K562 (cell line): ENCODE measurements around the gene PPAT. TPM values are rescaled to one million over a fixed set of nuclear protein-coding genes. Genes with fewer than 3 reads are reported as not detected.

ENCODE experiments used
- ATAC-seq: fragments of 200-7000 bp; cut with Tn5 transposase; 3 replicates; pipeline ENCODE4 v1.9.1; 2020; ENCODE audit warnings: moderate library complexity
- BruUV-seq: library from RNA; stranded (reverse); fragments of 400-500 nt; replicated peaks from 2 replicates; lab custom pipeline; 2021; lab: Mats Ljungman, UMichigan
- CTCF ChIA-PET: fragments of 300-600 bp; formaldehyde crosslinking; extraction: SDS; loops from one replicate; lab custom pipeline; 2021; ENCODE audit warnings: low intra/inter-chr PET ratio; lab: Yijun Ruan, JAX
- POLR2A ChIA-PET: fragments of 300-600, 350-650 bp; sonication (Branson Sonifier 250); formaldehyde crosslinking; extraction: SDS; loops from one replicate; lab custom pipeline; 2021; ENCODE audit warnings: antibody characterized with exemption, inconsistent platforms; lab: Yijun Ruan, JAX
- DNase-seq, 4 experiments: peaks; one replicate each; pipeline versions ENCODE4 v3.0.0 to v3.0.0-alpha.2; 2011 to 2018; ENCODE audit warnings: low spot score in 3 of 4, mixed read lengths in 3 of 4; ENCODE audit errors: extremely low read depth in 1 of 4
- FAIRE-seq: peaks from 2 replicates; lab custom pipeline; 2011; peaks lifted over from hg19 to GRCh38; lab: Jason Lieb, UNC
- H2AFZ ChIP-seq: 2 replicates; pipeline ENCODE4 v1.6.0; 2011; ENCODE audit warnings: low read depth, low read length, control low read depth, inconsistent platforms
- H3K27ac ChIP-seq: fragments of 200-600 bp; 3 replicates; pipeline ENCODE4 v1.8.0; 2011; ENCODE audit warnings: low read depth, mild to moderate bottlenecking, control low read depth, inconsistent platforms, low read length, moderate library complexity, mixed read lengths; ENCODE audit errors: extremely low read depth
- H3K27me3 ChIP-seq, 2 experiments: fragments of 300-600 bp in 1 of 2; 2 replicates in 1 of 2; 3 replicates in 1 of 2; pipeline versions ENCODE4 v1.6.0 to v1.8.0; 2011; ENCODE audit warnings: inconsistent platforms in 2 of 2, low read length in 2 of 2, mild to moderate bottlenecking in 1 of 2, mixed read lengths in 1 of 2, moderate library complexity in 1 of 2; ENCODE audit not compliant: control insufficient read depth in 2 of 2, insufficient read depth in 2 of 2
- H3K36me3 ChIP-seq: fragments of 300-600 bp; 3 replicates; pipeline ENCODE4 v1.8.0; 2011; ENCODE audit warnings: mild to moderate bottlenecking, low read length, inconsistent platforms; ENCODE audit not compliant: control insufficient read depth, insufficient read depth
- H3K4me1 ChIP-seq, 2 experiments: fragments of 200-600 bp in 1 of 2; replicated peaks in 1 of 2; 2 replicates in 1 of 2; 3 replicates in 1 of 2; pipeline versions ENCODE4 v1.5.1 to v1.8.0; 2011; ENCODE audit warnings: inconsistent platforms in 2 of 2, low read length in 2 of 2, mild to moderate bottlenecking in 1 of 2, mixed read lengths in 1 of 2, moderate library complexity in 1 of 2; ENCODE audit not compliant: control insufficient read depth in 2 of 2, insufficient read depth in 2 of 2
- H3K4me2 ChIP-seq: 2 replicates; pipeline ENCODE4 v1.6.1; 2011; ENCODE audit warnings: low read length, control low read depth, inconsistent platforms, mixed read lengths; ENCODE audit not compliant: insufficient read depth
- H3K4me3 ChIP-seq: fragments of 200-600 bp; sonication (generic), shearing (Covaris generic); 2 replicates; pipeline ENCODE4 v1.5.1; 2016; ENCODE audit warnings: control low read depth, inconsistent platforms
- H3K79me2 ChIP-seq: fragments of 200-600 bp; 3 replicates; pipeline ENCODE4 v1.8.0; 2011; ENCODE audit warnings: low read length, inconsistent platforms; ENCODE audit not compliant: control insufficient read depth, insufficient read depth
- H3K9ac ChIP-seq, 2 experiments: 2 replicates each; pipeline versions ENCODE4 v1.6.0 to v1.6.1; 2011; ENCODE audit warnings: low read depth in 2 of 2, low read length in 2 of 2, control low read depth in 1 of 2, inconsistent platforms in 1 of 2, mild to moderate bottlenecking in 1 of 2, mixed read lengths in 1 of 2; ENCODE audit not compliant: insufficient read depth in 1 of 2
- H3K9me1 ChIP-seq: one replicate; pipeline ENCODE4 v1.6.0; 2011; ENCODE audit warnings: inconsistent platforms, mild to moderate bottlenecking, low read length, moderate library complexity; ENCODE audit not compliant: control insufficient read depth, insufficient read depth
- H3K9me3 ChIP-seq: replicated peaks from 2 replicates; pipeline ENCODE4 v1.5.1; 2011; ENCODE audit warnings: low read depth, low read length, inconsistent platforms; ENCODE audit not compliant: control insufficient read depth, insufficient read depth
- H4K20me1 ChIP-seq: replicated peaks from 2 replicates; pipeline ENCODE4 v1.6.1; 2011; ENCODE audit warnings: low read length, inconsistent platforms, mixed read lengths; ENCODE audit not compliant: control insufficient read depth, insufficient read depth
- ATF3 ChIP-seq, 2 experiments: fragments of 450-650 bp in 1 of 2; sonication (generic) in 1 of 2; formaldehyde crosslinking in 1 of 2; IDR thresholded peaks in 1 of 2; conservative IDR thresholded peaks in 1 of 2; 2 replicates each; pipeline versions ENCODE4 v1.6.1 to v1.8.1; 2016 to 2023; ENCODE audit warnings: mild to moderate bottlenecking in 2 of 2, moderate library complexity in 2 of 2, inconsistent platforms in 1 of 2, missing genetic modification reagents in 1 of 2
- ATF7 ChIP-seq: fragments of 450-650 bp; IDR thresholded peaks from 2 replicates; pipeline ENCODE4 v1.7.1; 2014; ENCODE audit warnings: mild to moderate bottlenecking, moderate library complexity
- ELF1 ChIP-seq: fragments of 200-800 bp; sonication (Bioruptor generic); IDR thresholded peaks from 2 replicates; pipeline ENCODE4 v1.6.1; 2016; ENCODE audit warnings: missing genetic modification characterization, missing compliant biosample characterization
- ETV1 ChIP-seq: fragments of 450-650 bp; conservative IDR thresholded peaks from 2 replicates; pipeline ENCODE4 v1.6.1; 2016; ENCODE audit warnings: missing genetic modification characterization, control low read depth, low read depth, missing compliant biosample characterization
- ID3 ChIP-seq, 2 experiments: fragments of 250-450 bp in 1 of 2; fragments of 450-650 bp in 1 of 2; sonication (Bioruptor Pico) in 1 of 2; IDR thresholded peaks; 2 replicates each; pipeline versions ENCODE4 v1.6.1 to v1.8.0; 2016 to 2021; ENCODE audit warnings: mild to moderate bottlenecking in 2 of 2, moderate library complexity in 2 of 2, missing compliant biosample characterization in 1 of 2, missing genetic modification characterization in 1 of 2
- ILK ChIP-seq: fragments of 450-650 bp; IDR thresholded peaks from 2 replicates; pipeline ENCODE4 v1.6.1; 2016; ENCODE audit warnings: missing genetic modification characterization, low read depth, mild to moderate bottlenecking, missing compliant biosample characterization, moderate library complexity, borderline replicate concordance
- KAT2B ChIP-seq: IDR thresholded peaks from one replicate; pipeline ENCODE4 v1.6.1; 2012; ENCODE audit warnings: low read depth, mild to moderate bottlenecking, control low read depth, inconsistent platforms, low read length, moderate library complexity
- NR2C2 ChIP-seq, 2 experiments: fragments of 200-800 bp in 1 of 2; sonication (Bioruptor generic) in 1 of 2; sonication (generic) in 1 of 2; formaldehyde crosslinking in 1 of 2; IDR thresholded peaks; 2 replicates each; pipeline versions ENCODE4 v1.6.1 to v1.8.0; 2016 to 2022; ENCODE audit warnings: mild to moderate bottlenecking in 1 of 2, missing compliant biosample characterization in 1 of 2, missing genetic modification characterization in 1 of 2, missing genetic modification reagents in 1 of 2
- POLR2AphosphoS5 ChIP-seq: IDR thresholded peaks from 2 replicates; pipeline ENCODE4 v1.6.1; 2011; ENCODE audit warnings: mild to moderate bottlenecking, low read depth, low read length, moderate library complexity; ENCODE audit not compliant: control insufficient read depth, insufficient read depth
- POU5F1 ChIP-seq: fragments of 150-350 bp; IDR thresholded peaks from 2 replicates; pipeline ENCODE4 v1.6.1; 2014; ENCODE audit warnings: borderline replicate concordance, low read length, low read depth, mild to moderate bottlenecking; ENCODE audit not compliant: partially characterized antibody
- RAD21 ChIP-seq, 2 experiments: fragments of 250-450 bp in 1 of 2; fragments of 450-650 bp in 1 of 2; sonication (Bioruptor Pico) in 1 of 2; formaldehyde crosslinking in 1 of 2; IDR thresholded peaks in 1 of 2; conservative IDR thresholded peaks in 1 of 2; 2 replicates each; pipeline versions ENCODE4 v1.4.0 to v1.8.0; 2020 to 2022; ENCODE audit warnings: mild to moderate bottlenecking in 2 of 2, moderate library complexity in 1 of 2
- SIN3A ChIP-seq, 2 experiments: fragments of 150-350 bp in 1 of 2; IDR thresholded peaks; 2 replicates each; pipeline ENCODE4 v1.6.1; 2011 to 2016; ENCODE audit warnings: borderline replicate concordance in 2 of 2, low read depth in 2 of 2, low read length in 2 of 2, mild to moderate bottlenecking in 2 of 2, moderate library complexity in 2 of 2; ENCODE audit not compliant: control insufficient read depth in 1 of 2
- TRIM28 ChIP-seq: fragments of 450-650 bp; IDR thresholded peaks from 2 replicates; pipeline ENCODE4 v1.6.1; 2017
- ZNF696 ChIP-seq: fragments of 250-450 bp; sonication (Bioruptor Pico); conservative IDR thresholded peaks from 2 replicates; pipeline ENCODE4 v1.4.0; 2020; ENCODE audit warnings: mild to moderate bottlenecking, moderate library complexity
- WGBS: fragments of 100-300 bp; shearing (Covaris generic); methylation state at CpG from one replicate; pipeline ENCODE4 v1.1.6; 2016; ENCODE audit warnings: low coverage, mixed read lengths; ENCODE audit not compliant: insufficient coverage; ENCODE audit errors: missing lambda C conversion rate; 5-methylcytosine and 5-hydroxymethylcytosine counted together
- in situ Hi-C: fragments of 300-500 bp; cut with MboI; formaldehyde crosslinking; loops from 4 replicates; pipeline ENCODE4 v1.15.0; 2018; ENCODE audit warnings: inconsistent platforms, mixed read lengths
- intact Hi-C: fragments of 100-400 bp; cut with micrococcal nuclease; formaldehyde crosslinking; loops from 2 replicates; pipeline ENCODE4 v1.14.2; 2022
- polyA plus RNA-seq, 8 experiments: library from polyadenylated mRNA; depleted of rRNA in 4 of 8; stranded (reverse) in 5 of 8; unstranded in 3 of 8; fragments of >200 nt; fragmentation: Nextera tagmentation in 2 of 8; fragmentation: Illumina TruSeq in 1 of 8; extraction: Ambion mirVana in 2 of 8; extraction: Trizol in 1 of 8; gene quantifications; 2 replicates each; pipeline versions ENCODE4 v1.2.1 to v1.2.3, GENCODE V29; 2011 to 2014; ENCODE audit warnings: inconsistent platforms in 1 of 8, missing spikeins in 1 of 8
- total RNA-seq, 7 experiments: library from RNA; depleted of rRNA in 6 of 7; stranded (reverse); fragments of >200 nt in 6 of 7; fragmentation: Illumina TruSeq in 2 of 7; extraction: Trizol in 2 of 7; gene quantifications; 2 replicates each; pipeline versions ENCODE4 v1.2.1 to v1.2.3, GENCODE V29; 2011 to 2021; ENCODE audit warnings: low replicate concordance in 1 of 7

Gene PPAT
- total and polyA plus RNA-seq, 9 of the 15 experiments (the other 6 are each of a cell fraction or from before 2014, with no cell fraction given): 36.2 to 75.8 (median 55.5) TPM

- TF ChIP-seq POLR2AphosphoS5 (peak; percentile 58), NR2C2 (CRISPR knock-in tag; IDR thresholded peaks at IDR 0.05) (peak; percentile 55), NR2C2 (tag; IDR thresholded peaks at IDR 0.05) (peak; percentile 72)
These were observed 30.9 kb upstream of the PPAT start (continued) for GRCh38 chr4:56466296-56466761.

- Histone ChIP-seq H3K27me3 (no peaks in the 10 kb centered on the region), H3K4me1 (peaks cover 0 to 15% of the 10 kb centered on the region in 2 experiments; a peak in 3 of 5 replicates), H4K20me1 (peaks cover 4% of the 10 kb centered on the region; the same call in 1 of the 2 replicates), H3K79me2 (peaks cover 74% of the 10 kb centered on the region), H2AFZ (0 out of 2 replicates have a peak overlapping the region, but pooled peaks have one; percentile 0), H3K9ac (peak overlapping the region; percentile 85 to 100; a peak in 3 of 4 replicates), H3K36me3 (peaks cover 55% of the 10 kb centered on the region), H3K9me3 (no peaks in the 10 kb centered on the region), H3K4me2 (peak overlapping the region; percentile 97), H3K9me1 (no peaks in the 10 kb centered on the region), H3K27ac (peak overlapping the region; percentile 99), H3K4me3 (peak overlapping the region; percentile 95)
- POLR2A ChIA-PET: interaction anchor here (0.6 to 3.7 kb wide), 22 partner anchors 9 to 517 kb away, joined by 3 to 47 read pairs (median 4); partner anchors contain the start of genes AASDH, CEP135, PAICS and PPAT
- intact Hi-C loops: loop anchor here (2.0 to 5.0 kb wide), 2 partner anchors 31 to 78 kb away; partner anchors contain the start of genes AASDH and PPAT
- in situ Hi-C loops: no loop called here
- WGBS: 9% methylated on average over 10 of the region's 10 CpGs
- peak; percentile 17 for ATAC-seq
- CTCF ChIA-PET: interaction anchor here (1.3 kb wide), 1 partner anchor 79 kb away, joined by 3 read pairs; no protein-coding TSS in a partner anchor
- no peak for FAIRE-seq
- no TSS peak for BruUV-seq
- peak in 1 of 4 experiments; percentile 34 for DNase-seq
- TF ChIP-seq ID3 (CRISPR knock-in tag; IDR thresholded peaks at IDR 0.05) (no peak), ID3 (tag; IDR thresholded peaks at IDR 0.05) (no peak), ILK (tag) (no peak), TRIM28 (no peak), RAD21 (CRISPR knock-in tag; conservative IDR thresholded peaks at IDR 0.05 in 1 of 2, IDR thresholded peaks at IDR 0.05 in 1 of 2) (no peak), ZNF696 (CRISPR knock-in tag) (no peak), KAT2B (no peak), ETV1 (tag) (no peak), ATF3 (IDR thresholded peaks at IDR 0.05) (no peak), ATF3 (CRISPR knock-in tag; conservative IDR thresholded peaks at IDR 0.05) (0 out of 2 replicates have a peak, but pooled peaks have one; percentile 34), ELF1 (tag) (no peak), ATF7 (no peak), POU5F1 (peak; percentile 13), SIN3A (IDR thresholded peaks at IDR 0.05; ENCODE audit: borderline replicate concordance in 2 of 2, control insufficient read depth in 1 of 2, low read depth in 2 of 2, low read length in 2 of 2) (0 out of 4 replicates have a peak, but pooled peaks of 1 of the 2 experiments have one; percentile 22)
These were observed 30.3 kb upstream of the PPAT start for GRCh38 chr4:56465599-56466295.
